AG20443 (cell line): ENCODE results near the gene PDP2.
"Not testable (repeated sequence)": the region's sequence is repeated elsewhere in the genome, so short reads cannot be mapped to it uniquely, and the experiment has no call there.

Experiments
- DNase-seq: peaks from one replicate; pipeline ENCODE4 v3.0.0; 2012; ENCODE audit warnings: low spot score, mixed read lengths

The PDP2 gene

GRCh38 chr16:66919569-66920298 lies 39.4 kb downstream of the PDP2 start:
- no peak for DNase-seq

GRCh38 chr16:66920299-66920590 lies 39.9 kb downstream of the PDP2 start:
- no peak for DNase-seq

- no peak for DNase-seq
These were observed 40.8 kb downstream of the PDP2 start for GRCh38 chr16:66920924-66921680.

GRCh38 chr16:66921729-66922450 lies 41.6 kb downstream of the PDP2 start:
- no peak for DNase-seq

GRCh38 chr16:66923247-66923731 lies 43.0 kb downstream of the PDP2 start:
- no peak for DNase-seq

- DNase-seq = no peak
These were observed 43.6 kb downstream of the PDP2 start for GRCh38 chr16:66923866-66924265.

GRCh38 chr16:66924527-66925321 lies 44.4 kb downstream of the PDP2 start:
- peak; percentile 83 for DNase-seq

- peak; percentile 55 for DNase-seq
These were observed 45.1 kb downstream of the PDP2 start, which contains the start of gene RRAD for GRCh38 chr16:66925322-66925840. RRAD (minus strand) TSS chr16:66925535; CDS start chr16:66925179, 356 bp downstream.

GRCh38 chr16:66926171-66926947 lies 46.0 kb downstream of the PDP2 start:
- DNase-seq = no peak

- DNase-seq = peak; percentile 92
These were observed 46.7 kb downstream of the PDP2 start for GRCh38 chr16:66926961-66927436.

GRCh38 chr16:66927918-66928649 lies 47.8 kb downstream of the PDP2 start:
- peak; percentile 36 for DNase-seq

- DNase-seq = no peak
These were observed 48.5 kb downstream of the PDP2 start for GRCh38 chr16:66928702-66929388.

GRCh38 chr16:66930189-66930588 lies 49.9 kb downstream of the PDP2 start:
- no peak for DNase-seq

GRCh38 chr16:66931665-66932064 lies 51.4 kb downstream of the PDP2 start:
- DNase-seq = no peak

GRCh38 chr16:66932076-66932475 lies 51.8 kb downstream of the PDP2 start:
- no peak for DNase-seq

GRCh38 chr16:66933776-66934137 lies 53.4 kb downstream of the PDP2 start:
- no peak for DNase-seq

- peak; percentile 95 for DNase-seq
These were observed 54.0 kb downstream of the PDP2 start, which contains the start of gene CIAO2B for GRCh38 chr16:66934138-66934838. CIAO2B (minus strand) TSS chr16:66934402; CDS start chr16:66934364, 38 bp downstream.

GRCh38 chr16:66934839-66935313 lies 54.6 kb downstream of the PDP2 start:
- DNase-seq = not testable (repeated sequence)
